NT2/D1 (cell line): ENCODE results near the gene ACOT8.

Experiments
- SUZ12 ChIP-seq: IDR thresholded peaks from 2 replicates; pipeline ENCODE4 v1.6.1; 2011; ENCODE audit not compliant: insufficient read length, insufficient read depth; ENCODE audit errors: extremely low read depth
- YY1 ChIP-seq: IDR thresholded peaks from 2 replicates; pipeline ENCODE4 v1.6.1; 2011; ENCODE audit not compliant: insufficient read length, insufficient read depth

GRCh38 chr20:45892828-45893500 is 35.8 kb upstream of the ACOT8 start:
- TF ChIP-seq YY1 (no peak), SUZ12 (no peak)
